ENCODE data around the gene SLC2A1.

SLC2A1 gene

DNA sequence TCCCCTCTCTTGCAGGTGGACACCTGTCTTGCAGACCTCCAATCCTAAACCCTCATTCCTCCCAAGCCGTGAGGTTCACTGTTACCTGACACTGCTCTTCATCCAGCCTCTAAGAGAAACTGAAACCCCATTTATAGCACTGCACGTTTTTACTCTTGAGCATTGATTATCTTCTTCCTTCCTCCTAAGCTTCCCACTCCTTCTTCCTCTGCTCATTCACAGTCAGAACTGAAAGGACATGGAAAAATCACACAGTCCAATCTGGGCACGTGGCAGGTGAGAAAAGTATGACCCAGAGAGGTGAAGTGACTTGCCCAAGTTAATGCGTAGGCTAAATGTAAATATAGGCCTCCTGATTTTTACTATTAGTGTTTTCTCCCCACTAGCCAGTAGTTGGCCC, 43.4 kb upstream of the SLC2A1 start:
- TF ChIP-seq, protein P1, sequence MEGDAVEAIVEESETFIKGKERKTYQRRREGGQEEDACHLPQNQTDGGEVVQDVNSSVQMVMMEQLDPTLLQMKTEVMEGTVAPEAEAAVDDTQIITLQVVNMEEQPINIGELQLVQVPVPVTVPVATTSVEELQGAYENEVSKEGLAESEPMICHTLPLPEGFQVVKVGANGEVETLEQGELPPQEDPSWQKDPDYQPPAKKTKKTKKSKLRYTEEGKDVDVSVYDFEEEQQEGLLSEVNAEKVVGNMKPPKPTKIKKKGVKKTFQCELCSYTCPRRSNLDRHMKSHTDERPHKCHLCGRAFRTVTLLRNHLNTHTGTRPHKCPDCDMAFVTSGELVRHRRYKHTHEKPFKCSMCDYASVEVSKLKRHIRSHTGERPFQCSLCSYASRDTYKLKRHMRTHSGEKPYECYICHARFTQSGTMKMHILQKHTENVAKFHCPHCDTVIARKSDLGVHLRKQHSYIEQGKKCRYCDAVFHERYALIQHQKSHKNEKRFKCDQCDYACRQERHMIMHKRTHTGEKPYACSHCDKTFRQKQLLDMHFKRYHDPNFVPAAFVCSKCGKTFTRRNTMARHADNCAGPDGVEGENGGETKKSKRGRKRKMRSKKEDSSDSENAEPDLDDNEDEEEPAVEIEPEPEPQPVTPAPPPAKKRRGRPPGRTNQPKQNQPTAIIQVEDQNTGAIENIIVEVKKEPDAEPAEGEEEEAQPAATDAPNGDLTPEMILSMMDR (IDR thresholded peaks at IDR 0.05; ENCODE audit: borderline replicate concordance, control extremely low read depth, extremely low read depth, insufficient read depth, missing control alignments), result no peak
- no peak for DNase-seq (ENCODE audit: low spot score)
- in situ Hi-C loops (cut with MboI; ENCODE audit: low sequenced_read_pairs, unreplicated experiment), result no loop called here

DNA sequence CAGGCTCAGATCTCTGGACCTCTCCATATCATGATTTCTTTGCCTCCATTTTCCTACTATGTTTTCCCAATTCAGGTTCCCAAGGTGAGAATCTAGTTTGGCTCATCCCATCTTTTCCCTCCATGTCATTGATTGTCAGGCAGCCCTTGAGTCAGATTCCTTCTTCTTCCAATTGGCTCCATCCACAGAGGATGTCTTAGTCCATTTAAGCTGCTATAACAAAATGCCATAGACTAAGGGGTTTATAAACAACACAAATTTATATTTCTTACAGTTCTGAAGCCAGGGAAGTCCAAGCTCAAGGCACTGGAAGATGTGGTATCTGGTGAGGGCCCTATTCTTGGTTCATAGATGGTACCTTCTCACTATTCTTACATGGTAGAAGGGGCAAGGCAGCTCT, 42.8 kb upstream of the SLC2A1 start:
- in situ Hi-C loops (cut with MboI; ENCODE audit: low sequenced_read_pairs, unreplicated experiment), result no loop called here
- DNase-seq (ENCODE audit: low spot score), result no peak
- TF ChIP-seq, protein P1 (IDR thresholded peaks at IDR 0.05; ENCODE audit: borderline replicate concordance, control extremely low read depth, extremely low read depth, insufficient read depth, missing control alignments), result no peak

DNA sequence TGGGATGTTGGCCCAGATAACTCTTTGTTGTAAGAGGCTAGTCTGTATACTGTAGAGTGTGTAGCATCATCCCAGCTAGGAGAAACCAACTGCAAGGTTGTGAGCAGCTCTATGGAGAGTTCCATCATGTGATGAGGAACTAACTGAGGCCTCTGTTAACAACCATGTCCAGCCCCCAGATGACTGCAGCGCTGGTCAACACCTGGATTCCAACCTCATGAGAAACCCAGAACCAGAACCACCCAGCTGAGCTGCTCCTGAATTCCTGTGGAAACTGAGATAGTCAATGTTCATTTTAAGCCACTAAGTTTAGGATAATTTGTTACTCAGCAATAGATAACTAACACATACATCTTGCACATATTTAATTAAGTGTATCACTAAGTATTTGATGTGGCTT, 41.6 kb upstream of the SLC2A1 start:
- no peak for DNase-seq (ENCODE audit: low spot score)
- in situ Hi-C loops (cut with MboI; ENCODE audit: low sequenced_read_pairs, unreplicated experiment), result no loop called here
- TF ChIP-seq, protein P1 (IDR thresholded peaks at IDR 0.05; ENCODE audit: borderline replicate concordance, control extremely low read depth, extremely low read depth, insufficient read depth, missing control alignments), result no peak

DNA sequence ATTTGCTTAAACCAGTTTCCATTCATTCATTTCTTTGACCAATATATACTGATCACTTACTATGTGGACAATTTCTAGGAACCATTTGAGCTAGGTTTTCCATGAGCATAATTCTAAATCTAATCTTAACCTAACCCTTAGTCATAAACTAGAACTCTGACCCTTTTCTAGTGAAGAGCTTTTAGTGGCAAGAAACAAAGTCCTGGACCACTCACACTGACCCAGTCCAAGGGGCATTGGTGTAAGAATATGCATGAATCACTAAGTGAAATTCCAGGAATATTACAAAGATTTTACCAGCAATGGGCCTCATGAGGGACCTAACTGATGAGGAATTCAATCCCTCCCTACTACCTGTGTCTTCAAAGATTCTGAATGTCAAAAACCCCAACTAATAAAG, 40.6 kb upstream of the SLC2A1 start:
- DNase-seq (ENCODE audit: low spot score), result no peak

DNA sequence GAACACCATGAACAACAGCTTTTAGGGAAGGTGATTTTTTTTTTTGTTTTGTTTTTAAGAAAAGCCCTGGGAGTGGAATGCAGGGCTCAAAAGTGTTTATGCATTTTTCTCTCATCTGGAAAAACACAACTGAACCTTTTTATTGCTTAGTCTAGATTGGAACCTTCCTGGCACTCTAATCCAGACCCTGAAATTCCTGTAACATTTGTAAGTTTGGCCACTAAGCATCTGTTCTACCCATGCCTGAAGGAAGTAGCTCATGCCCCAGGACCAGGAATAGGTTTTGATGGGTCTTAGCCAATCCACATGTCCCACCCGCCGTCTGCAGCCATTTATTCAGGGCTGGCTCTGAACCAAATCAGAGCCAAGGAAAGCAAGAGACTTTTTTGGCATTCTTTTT, 39.7 kb upstream of the SLC2A1 start:
- TF ChIP-seq, protein P1 (IDR thresholded peaks at IDR 0.05; ENCODE audit: borderline replicate concordance, control extremely low read depth, extremely low read depth, insufficient read depth, missing control alignments), result no peak
- DNase-seq (ENCODE audit: low spot score), result no peak

More for the DNA sequence above, 40.6 kb upstream of the SLC2A1 start:
- TF ChIP-seq, protein P1 (IDR thresholded peaks at IDR 0.05; ENCODE audit: borderline replicate concordance, control extremely low read depth, extremely low read depth, insufficient read depth, missing control alignments), result no peak
- in situ Hi-C loops (cut with MboI; ENCODE audit: low sequenced_read_pairs, unreplicated experiment), result no loop called here

DNA sequence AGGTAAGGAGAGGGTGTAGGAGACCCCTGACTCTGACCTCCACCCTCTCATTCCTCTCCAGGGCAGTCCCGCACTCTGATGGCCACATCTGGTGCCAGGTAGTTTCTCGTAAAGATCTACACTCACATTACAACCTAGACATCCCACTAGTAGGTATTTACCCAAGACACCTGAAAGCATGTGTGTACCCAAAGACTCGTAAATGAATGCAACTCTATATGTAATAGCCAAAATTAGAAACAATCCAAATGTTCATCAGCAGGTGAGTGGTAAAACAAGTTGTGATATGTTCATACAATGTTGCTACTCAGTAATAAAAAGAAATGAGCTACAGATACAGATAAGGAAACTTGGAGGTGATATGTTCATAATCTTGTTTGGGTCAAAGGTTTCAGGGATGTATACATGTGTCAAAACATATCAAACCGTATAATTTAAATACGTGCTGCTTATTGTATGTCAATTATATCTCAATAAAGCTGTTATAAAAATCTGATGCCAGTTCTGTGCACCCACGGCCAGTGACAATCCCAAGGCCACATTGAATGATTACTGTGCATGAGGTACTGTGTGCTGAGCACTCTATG, 37.8 kb upstream of the SLC2A1 start:
- DNase-seq (ENCODE audit: low spot score), result no peak
- TF ChIP-seq, protein P1 (IDR thresholded peaks at IDR 0.05; ENCODE audit: borderline replicate concordance, control extremely low read depth, extremely low read depth, insufficient read depth, missing control alignments), result no peak
- in situ Hi-C loops (cut with MboI; ENCODE audit: low sequenced_read_pairs, unreplicated experiment), result no loop called here

More for the DNA sequence above, 39.7 kb upstream of the SLC2A1 start:
- in situ Hi-C loops (cut with MboI; ENCODE audit: low sequenced_read_pairs, unreplicated experiment), result no loop called here
